ENCODE data around the gene TRIP12. TPM values are rescaled to one million over a fixed set of nuclear protein-coding genes. Genes with fewer than 3 reads are reported as not detected.
"Not testable (repeated sequence)": the region's sequence is repeated elsewhere in the genome, so short reads cannot be mapped to it uniquely, and the experiment has no call there.

Gene TRIP12
- total RNA-seq, 2 donors from 2014 or later, result 127 to 160 TPM

DNA sequence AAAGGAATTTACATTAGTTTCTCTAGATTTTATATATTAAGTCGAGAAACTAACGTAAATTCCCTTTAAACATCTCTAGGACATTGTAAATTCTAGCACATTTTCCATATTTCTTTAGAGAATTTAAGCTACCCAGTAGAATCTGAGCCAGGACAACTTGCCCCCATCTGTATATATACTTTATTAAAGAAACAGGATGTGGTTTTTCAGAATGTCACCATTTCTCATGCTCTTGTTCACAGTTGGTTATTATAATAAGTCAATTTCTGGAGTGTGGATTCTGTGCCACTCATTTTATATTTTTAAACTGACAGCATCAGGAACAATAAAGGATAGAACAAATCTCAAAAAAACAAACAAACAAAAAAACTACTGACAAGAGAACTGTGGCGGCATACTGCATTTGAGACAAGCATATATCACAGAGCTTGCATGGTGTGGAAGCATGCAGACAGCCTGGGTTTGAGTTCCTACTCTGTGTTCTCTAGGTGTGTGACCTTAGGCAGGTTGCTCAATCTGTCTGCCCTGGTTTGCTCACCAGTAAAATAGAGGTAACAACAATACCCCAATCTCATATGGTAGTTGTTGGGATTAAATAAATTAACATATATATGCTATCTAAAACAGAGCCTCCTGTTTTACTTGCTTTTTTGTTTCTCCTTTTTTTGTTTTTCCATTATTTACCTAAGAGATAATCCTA, 146.0 kb downstream of the TRIP12 start:
- no peaks in the 10 kb centered on the region for H3K27me3 ChIP-seq (replicated peaks; ENCODE audit: insufficient read depth)
- ATAC-seq (ENCODE audit: insufficient number of reproducible peaks, low FRiP score, low read depth) (no peak), DNase-seq (ENCODE audit: low spot score) (no peak)
- no peak overlapping the region for H3K4me3 ChIP-seq
- peaks cover 47% of the 10 kb centered on the region for H3K36me3 ChIP-seq
- H3K9me3 ChIP-seq, result no peaks in the 10 kb centered on the region
- TF ChIP-seq CTCF (IDR thresholded peaks at IDR 0.05), result no peak
- H3K27ac ChIP-seq, result no peak overlapping the region
- H3K4me1 ChIP-seq (ENCODE audit: control insufficient read depth in 1 of 2, low read depth in 2 of 2), result no peaks in the 10 kb centered on the region

DNA sequence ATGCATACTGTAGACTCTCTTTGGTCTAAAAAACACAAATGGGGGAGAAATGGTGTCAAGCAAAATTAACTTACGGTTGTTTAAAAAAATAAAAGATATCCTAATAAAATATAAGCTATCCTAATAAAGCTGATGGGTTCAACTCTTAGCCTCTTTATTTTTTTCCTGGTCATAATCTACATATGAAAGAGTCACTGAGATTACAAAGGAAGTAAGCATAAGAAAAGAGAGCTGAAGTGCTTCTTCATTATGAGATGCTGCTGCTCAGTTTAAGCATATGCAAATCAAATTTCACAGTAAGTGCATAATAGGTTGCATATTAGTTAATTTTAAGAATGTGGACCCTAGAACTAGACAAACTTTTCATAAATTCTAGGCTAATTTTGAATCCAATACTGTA, 147.6 kb downstream of the TRIP12 start:
- TF ChIP-seq CTCF (IDR thresholded peaks at IDR 0.05), result no peak
- Histone ChIP-seq H3K36me3 (peaks cover 57% of the 10 kb centered on the region), H3K9me3 (no peaks in the 10 kb centered on the region), H3K4me1 (ENCODE audit: control insufficient read depth in 1 of 2, low read depth in 2 of 2) (no peaks in the 10 kb centered on the region), H3K27ac (no peak overlapping the region), H3K4me3 (no peak overlapping the region), H3K27me3 (replicated peaks; ENCODE audit: insufficient read depth) (no peaks in the 10 kb centered on the region)
- no peak for DNase-seq (ENCODE audit: low spot score)
- ATAC-seq (ENCODE audit: insufficient number of reproducible peaks, low FRiP score, low read depth), result no peak

DNA sequence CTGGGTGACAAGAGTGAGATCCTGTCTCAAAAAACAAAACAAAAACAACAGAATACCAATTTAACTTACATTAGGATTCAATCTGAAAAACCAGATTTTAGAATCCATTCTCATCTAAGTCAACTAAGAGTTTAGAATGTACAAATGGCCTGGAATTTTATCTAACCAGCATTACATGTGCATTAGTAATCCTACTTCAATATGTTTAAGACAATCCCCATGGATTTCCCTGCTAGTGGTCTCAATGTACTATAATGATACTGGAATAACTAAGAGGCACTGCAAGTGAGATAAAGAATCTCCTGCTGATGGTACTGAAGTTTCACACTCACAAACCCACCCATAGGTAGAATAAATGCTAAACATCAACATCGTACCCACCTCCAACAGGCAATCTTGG, 153.6 kb downstream of the TRIP12 start:
- TF ChIP-seq CTCF (IDR thresholded peaks at IDR 0.05), result no peak
- peaks cover 49% of the 10 kb centered on the region for H3K36me3 ChIP-seq
- no peak for DNase-seq (ENCODE audit: low spot score)

GRCh38 chr2:229765721-229766120, 156.1 kb downstream of the TRIP12 start:
- Histone ChIP-seq H3K27ac (no peak overlapping the region), H3K36me3 (peaks cover 30% of the 10 kb centered on the region)
- no peak for DNase-seq (ENCODE audit: low spot score)

More for the DNA sequence above, 153.6 kb downstream of the TRIP12 start:
- no peak for ATAC-seq (ENCODE audit: insufficient number of reproducible peaks, low FRiP score, low read depth)
- Histone ChIP-seq H3K9me3 (no peaks in the 10 kb centered on the region), H3K27ac (no peak overlapping the region), H3K27me3 (replicated peaks; ENCODE audit: insufficient read depth) (no peaks in the 10 kb centered on the region), H3K4me1 (ENCODE audit: control insufficient read depth in 1 of 2, low read depth in 2 of 2) (no peaks in the 10 kb centered on the region), H3K4me3 (no peak overlapping the region)

DNA sequence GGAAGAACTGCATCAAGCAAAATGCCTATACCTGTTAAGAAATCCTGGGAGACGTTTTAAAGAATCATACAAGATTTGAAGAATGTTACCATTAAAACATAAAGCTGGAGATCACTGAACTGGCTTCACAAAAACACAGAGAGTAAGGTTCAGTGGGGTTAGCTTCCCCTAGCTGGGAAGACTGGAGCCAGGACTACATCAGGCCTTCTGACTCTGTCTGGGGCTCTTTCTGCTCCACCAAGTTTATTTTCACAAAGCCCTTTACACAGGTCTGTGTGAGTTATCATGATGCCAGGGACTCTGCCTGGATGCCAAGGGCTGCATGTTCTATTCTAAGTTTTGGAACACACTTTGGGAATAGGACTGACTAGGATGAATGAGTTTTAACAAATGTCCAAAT, 160.1 kb downstream of the TRIP12 start:
- Histone ChIP-seq H3K36me3 (peaks cover 9% of the 10 kb centered on the region), H3K4me3 (no peak overlapping the region), H3K4me1 (ENCODE audit: control insufficient read depth in 1 of 2, low read depth in 2 of 2) (peaks cover 0 to 3% of the 10 kb centered on the region in 2 donors), H3K27me3 (replicated peaks; ENCODE audit: insufficient read depth) (no peaks in the 10 kb centered on the region), H3K27ac (no peak overlapping the region), H3K9me3 (no peaks in the 10 kb centered on the region)
- no peak for ATAC-seq (ENCODE audit: insufficient number of reproducible peaks, low FRiP score, low read depth)
- TF ChIP-seq CTCF (IDR thresholded peaks at IDR 0.05), result no peak
- DNase-seq (ENCODE audit: low spot score), result no peak

More at GRCh38 chr2:229765721-229766120, 156.1 kb downstream of the TRIP12 start:
- Histone ChIP-seq H3K4me1 (ENCODE audit: control insufficient read depth in 1 of 2, low read depth in 2 of 2) (peaks cover 0 to 3% of the 10 kb centered on the region in 2 donors), H3K4me3 (no peak overlapping the region), H3K27me3 (replicated peaks; ENCODE audit: insufficient read depth) (no peaks in the 10 kb centered on the region), H3K9me3 (no peaks in the 10 kb centered on the region)
- ATAC-seq (ENCODE audit: insufficient number of reproducible peaks, low FRiP score, low read depth), result no peak
- no peak for TF ChIP-seq CTCF (IDR thresholded peaks at IDR 0.05)

GRCh38 chr2:229757462-229757861, 164.3 kb downstream of the TRIP12 start:
- H3K36me3 ChIP-seq; H3K27me3 ChIP-seq (replicated peaks; ENCODE audit: insufficient read depth); DNase-seq (ENCODE audit: low spot score); H3K27ac ChIP-seq; H3K4me3 ChIP-seq; ATAC-seq (ENCODE audit: insufficient number of reproducible peaks, low FRiP score, low read depth); H3K9me3 ChIP-seq; H3K4me1 ChIP-seq (ENCODE audit: control insufficient read depth in 1 of 2, low read depth in 2 of 2): not testable (repeated sequence)
